A673 (cell line): ENCODE results near the gene ACACA. TPM values are rescaled to one million over a fixed set of nuclear protein-coding genes. Genes with fewer than 3 reads are reported as not detected.

Experiments used
- BruUV-seq: library from RNA; stranded (reverse); fragments of 400-500 nt; replicated peaks from 2 replicates; lab custom pipeline; 2021; lab: Mats Ljungman, UMichigan
- CTCF ChIA-PET: fragments of 300-600 bp; sonication (Branson Sonifier 250); formaldehyde crosslinking; loops from one replicate; lab custom pipeline; 2022; ENCODE audit warnings: antibody characterized with exemption; lab: Charles Lee
- POLR2A ChIA-PET: fragments of 300-600 bp; sonication (Branson Sonifier 250); formaldehyde crosslinking; loops from one replicate; lab custom pipeline; 2022; ENCODE audit warnings: antibody characterized with exemption; ENCODE audit not compliant: low non-redundant PET; lab: Charles Lee
- DNase-seq: peaks from one replicate; pipeline ENCODE4 v3.0.0-alpha.2; 2015; ENCODE audit warnings: low spot score
- H3K27ac ChIP-seq: fragments of 200-600 bp; sonication (generic); 2 replicates; pipeline ENCODE4 v1.5.1; 2016; ENCODE audit warnings: mixed run types, low read depth, mild to moderate bottlenecking, mixed read lengths, antibody characterized with exemption, low read length; ENCODE audit not compliant: poor library complexity, severe bottlenecking
- H3K27me3 ChIP-seq: fragments of 200-600 bp; sonication (generic); replicated peaks from 2 replicates; pipeline ENCODE4 v1.6.1; 2017; ENCODE audit warnings: mixed run types, low read depth, mild to moderate bottlenecking, mixed read lengths, antibody characterized with exemption, low read length; ENCODE audit not compliant: insufficient read depth, poor library complexity
- H3K36me3 ChIP-seq: fragments of 200-600 bp; sonication (generic); 2 replicates; pipeline ENCODE4 v1.6.1; 2016; ENCODE audit warnings: mixed run types, mild to moderate bottlenecking, mixed read lengths, antibody characterized with exemption, low read length; ENCODE audit not compliant: insufficient read depth, poor library complexity, severe bottlenecking
- H3K4me1 ChIP-seq: fragments of 200-600 bp; sonication (generic); 2 replicates; pipeline ENCODE4 v1.6.1; 2017; ENCODE audit warnings: mixed run types, mild to moderate bottlenecking, mixed read lengths, antibody characterized with exemption, low read length; ENCODE audit not compliant: insufficient read depth, poor library complexity, severe bottlenecking
- H3K4me3 ChIP-seq: fragments of 200-600 bp; sonication (generic); 2 replicates; pipeline ENCODE4 v1.5.1; 2016; ENCODE audit warnings: low read depth, mixed run types, mild to moderate bottlenecking, mixed read lengths, low read length; ENCODE audit not compliant: poor library complexity, severe bottlenecking
- H3K9me3 ChIP-seq: fragments of 200-600 bp; sonication (generic); 2 replicates; pipeline ENCODE4 v1.6.1; 2016; ENCODE audit warnings: mixed run types, low read depth, mild to moderate bottlenecking, mixed read lengths, antibody characterized with exemption, low read length; ENCODE audit not compliant: poor library complexity, severe bottlenecking
- EZH2 ChIP-seq: fragments of 200-600 bp; sonication (generic); IDR thresholded peaks from 2 replicates; pipeline ENCODE4 v1.6.1; 2017; ENCODE audit warnings: borderline replicate concordance, low read depth, mild to moderate bottlenecking, mixed read lengths, antibody characterized with exemption, low read length; ENCODE audit not compliant: poor library complexity, severe bottlenecking
- intact Hi-C: fragments of 100-400 bp; cut with micrococcal nuclease; formaldehyde crosslinking; loops from one replicate; pipeline ENCODE4 v1.10.0; 2022; ENCODE audit not compliant: unreplicated experiment
- total RNA-seq: library from RNA; stranded (reverse); gene quantifications from 2 replicates; pipeline ENCODE4 v1.2.3, GENCODE V29; 2021
- TF ChIP-seq, protein P1 (sequence below): fragments of 300-800, 200-600 bp; sonication (generic); conservative IDR thresholded peaks from 2 replicates; pipeline ENCODE4 v1.5.1; 2017; ENCODE audit warnings: low read depth, mild to moderate bottlenecking, antibody characterized with exemption, low read length, moderate library complexity, mixed read lengths

The ACACA gene
- total RNA-seq, 1 experiment from 2014 or later = 68.3 TPM

DNA sequence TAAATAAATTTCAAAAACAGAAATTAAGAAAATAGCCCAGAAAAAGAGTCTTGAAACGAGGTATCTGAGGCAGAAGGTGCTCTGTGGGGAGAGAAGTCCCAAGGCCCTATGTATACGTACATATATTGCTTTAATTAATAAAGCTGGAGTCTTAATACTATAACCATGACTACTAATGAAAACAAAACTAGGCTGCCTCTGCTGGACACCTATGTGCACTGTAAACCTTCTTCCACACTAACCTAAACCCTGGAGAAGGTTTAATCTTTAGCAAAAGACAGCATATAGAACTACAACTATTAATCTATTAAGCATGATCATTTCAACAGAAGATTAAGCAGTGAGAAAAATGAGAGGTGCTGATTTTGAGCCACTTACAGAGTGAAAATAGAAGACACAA is 184.8 kb downstream of the ACACA start:
- no peaks in the 10 kb centered on the region for H3K36me3 ChIP-seq

DNA sequence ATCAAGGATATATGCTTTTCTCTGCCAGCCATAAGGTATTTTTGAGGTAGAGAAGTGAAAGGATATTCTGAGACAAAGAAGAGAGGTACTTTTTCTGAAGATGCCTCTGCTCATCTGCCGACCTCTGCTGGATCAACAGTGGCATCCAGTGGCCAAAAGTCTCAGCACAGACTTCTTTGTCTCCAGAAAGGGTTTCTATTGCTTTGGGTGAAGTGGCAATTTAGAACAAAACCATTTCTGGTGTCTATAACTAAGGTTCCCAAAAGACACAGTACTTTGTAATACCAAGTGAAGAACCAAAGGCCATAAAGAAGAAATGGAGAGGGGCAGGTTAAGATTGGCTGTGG is 186.1 kb downstream of the ACACA start:
- Histone ChIP-seq H3K27me3 (no peaks in the 10 kb centered on the region), H3K4me3 (no peak overlapping the region), H3K9me3 (no peaks in the 10 kb centered on the region), H3K36me3 (no peaks in the 10 kb centered on the region), H3K27ac (no peak overlapping the region), H3K4me1 (no peaks in the 10 kb centered on the region)
- peak; percentile 21 for DNase-seq
- BruUV-seq = no TSS peak
- intact Hi-C loops = loop anchor here (2.0 kb wide), 1 partner anchor 590 kb away; no protein-coding TSS in a partner anchor
- CTCF ChIA-PET = no interaction called here
- TF ChIP-seq, protein P1, sequence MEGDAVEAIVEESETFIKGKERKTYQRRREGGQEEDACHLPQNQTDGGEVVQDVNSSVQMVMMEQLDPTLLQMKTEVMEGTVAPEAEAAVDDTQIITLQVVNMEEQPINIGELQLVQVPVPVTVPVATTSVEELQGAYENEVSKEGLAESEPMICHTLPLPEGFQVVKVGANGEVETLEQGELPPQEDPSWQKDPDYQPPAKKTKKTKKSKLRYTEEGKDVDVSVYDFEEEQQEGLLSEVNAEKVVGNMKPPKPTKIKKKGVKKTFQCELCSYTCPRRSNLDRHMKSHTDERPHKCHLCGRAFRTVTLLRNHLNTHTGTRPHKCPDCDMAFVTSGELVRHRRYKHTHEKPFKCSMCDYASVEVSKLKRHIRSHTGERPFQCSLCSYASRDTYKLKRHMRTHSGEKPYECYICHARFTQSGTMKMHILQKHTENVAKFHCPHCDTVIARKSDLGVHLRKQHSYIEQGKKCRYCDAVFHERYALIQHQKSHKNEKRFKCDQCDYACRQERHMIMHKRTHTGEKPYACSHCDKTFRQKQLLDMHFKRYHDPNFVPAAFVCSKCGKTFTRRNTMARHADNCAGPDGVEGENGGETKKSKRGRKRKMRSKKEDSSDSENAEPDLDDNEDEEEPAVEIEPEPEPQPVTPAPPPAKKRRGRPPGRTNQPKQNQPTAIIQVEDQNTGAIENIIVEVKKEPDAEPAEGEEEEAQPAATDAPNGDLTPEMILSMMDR = peak; percentile 49; the same call in 1 of the 2 replicates
- no peak for TF ChIP-seq EZH2
- POLR2A ChIA-PET = no interaction called here

More for the DNA sequence above, 184.8 kb downstream of the ACACA start:
- Histone ChIP-seq H3K9me3 (no peaks in the 10 kb centered on the region), H3K27ac (no peak overlapping the region), H3K4me1 (no peaks in the 10 kb centered on the region), H3K27me3 (no peaks in the 10 kb centered on the region), H3K4me3 (no peak overlapping the region)
- no peak for DNase-seq
- POLR2A ChIA-PET = no interaction called here
- TF ChIP-seq, protein P1 = no peak
- TF ChIP-seq EZH2 = no peak
- intact Hi-C loops = loop anchor here (2.0 kb wide), 1 partner anchor 591 kb away; no protein-coding TSS in a partner anchor
- BruUV-seq = no TSS peak
- CTCF ChIA-PET = no interaction called here

DNA sequence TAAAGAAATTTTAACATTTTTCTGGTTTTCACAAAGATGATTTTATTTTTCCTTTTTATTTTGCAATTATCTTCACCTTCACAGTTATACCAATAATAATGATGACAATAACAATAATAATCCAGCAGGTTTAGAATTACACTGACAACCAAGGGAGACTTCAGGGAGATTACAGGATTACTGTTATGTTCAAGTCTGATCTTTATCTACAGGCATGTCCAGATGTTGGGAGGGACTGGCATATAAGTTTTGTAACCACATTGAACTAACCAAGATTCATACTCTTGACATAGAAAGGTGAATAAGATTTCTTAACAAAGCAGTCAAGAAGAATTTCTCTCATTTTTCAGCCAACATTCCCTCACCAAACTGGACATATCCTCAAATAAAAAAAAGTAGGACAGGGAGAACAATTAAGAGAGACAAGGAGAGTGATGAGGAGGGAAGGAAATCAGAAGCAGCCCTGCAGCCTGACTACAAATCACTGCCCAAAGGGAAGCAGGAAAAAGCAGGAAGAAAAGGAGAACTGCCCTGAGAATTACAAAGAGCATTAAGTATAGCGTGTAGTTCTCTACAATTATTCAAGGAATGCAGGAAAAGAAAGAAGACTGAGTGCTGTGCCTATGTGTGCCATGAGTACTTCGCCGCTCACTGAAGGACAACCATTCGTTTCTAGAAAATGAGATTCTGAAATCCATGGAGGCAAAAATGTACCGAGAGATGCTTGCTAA is 186.6 kb downstream of the ACACA start:
- no TSS peak for BruUV-seq
- H3K9me3 ChIP-seq = no peaks in the 10 kb centered on the region
- H3K4me3 ChIP-seq = no peak overlapping the region
- TF ChIP-seq EZH2 = no peak
- TF ChIP-seq, protein P1 = no peak
- no peak overlapping the region for H3K27ac ChIP-seq
- no peaks in the 10 kb centered on the region for H3K4me1 ChIP-seq
- DNase-seq = no peak
- intact Hi-C loops = loop anchor here (2.0 kb wide), 1 partner anchor 589 kb away; no protein-coding TSS in a partner anchor
- H3K36me3 ChIP-seq = no peaks in the 10 kb centered on the region
- POLR2A ChIA-PET = no interaction called here
- no peaks in the 10 kb centered on the region for H3K27me3 ChIP-seq
- CTCF ChIA-PET = no interaction called here
